SJSA1 (cell line): ENCODE measurements around the gene POLR3E. TPM values are rescaled to one million over a fixed set of nuclear protein-coding genes. Genes with fewer than 3 reads are reported as not detected.

Experiments used
- DNase-seq, 2 experiments: peaks; one replicate each; pipeline ENCODE4 v3.0.0-alpha.2; 2015 to 2020; ENCODE audit warnings: low spot score in 2 of 2, low read depth in 1 of 2
- H3K27ac ChIP-seq: fragments of 250-450 bp; sonication (Bioruptor Pico); 2 replicates; pipeline ENCODE4 v1.5.1; 2020; ENCODE audit warnings: mild to moderate bottlenecking, moderate library complexity
- H3K27me3 ChIP-seq: fragments of 250-450 bp; sonication (Bioruptor Pico); replicated peaks from 2 replicates; pipeline ENCODE4 v1.5.1; 2020; ENCODE audit warnings: mild to moderate bottlenecking, moderate library complexity
- H3K36me3 ChIP-seq: fragments of 250-450 bp; sonication (Bioruptor Pico); 2 replicates; pipeline ENCODE4 v1.5.1; 2020; ENCODE audit warnings: mild to moderate bottlenecking
- H3K4me1 ChIP-seq: fragments of 250-450 bp; sonication (Bioruptor Pico); replicated peaks from 2 replicates; pipeline ENCODE4 v1.6.1; 2021; ENCODE audit warnings: mild to moderate bottlenecking
- H3K4me3 ChIP-seq: fragments of 250-450 bp; sonication (Bioruptor Pico); 2 replicates; pipeline ENCODE4 v1.5.1; 2020; ENCODE audit warnings: mild to moderate bottlenecking
- H3K9me3 ChIP-seq: fragments of 250-450 bp; sonication (Bioruptor Pico); replicated peaks from 2 replicates; pipeline ENCODE4 v1.5.1; 2020; ENCODE audit warnings: mild to moderate bottlenecking
- total RNA-seq: library from RNA; depleted of rRNA; stranded (reverse); fragments of >200 nt; shearing (Covaris generic); gene quantifications from 2 replicates; pipeline ENCODE4 v1.2.3, GENCODE V29; 2014; rRNA removed

Gene POLR3E, protein sequence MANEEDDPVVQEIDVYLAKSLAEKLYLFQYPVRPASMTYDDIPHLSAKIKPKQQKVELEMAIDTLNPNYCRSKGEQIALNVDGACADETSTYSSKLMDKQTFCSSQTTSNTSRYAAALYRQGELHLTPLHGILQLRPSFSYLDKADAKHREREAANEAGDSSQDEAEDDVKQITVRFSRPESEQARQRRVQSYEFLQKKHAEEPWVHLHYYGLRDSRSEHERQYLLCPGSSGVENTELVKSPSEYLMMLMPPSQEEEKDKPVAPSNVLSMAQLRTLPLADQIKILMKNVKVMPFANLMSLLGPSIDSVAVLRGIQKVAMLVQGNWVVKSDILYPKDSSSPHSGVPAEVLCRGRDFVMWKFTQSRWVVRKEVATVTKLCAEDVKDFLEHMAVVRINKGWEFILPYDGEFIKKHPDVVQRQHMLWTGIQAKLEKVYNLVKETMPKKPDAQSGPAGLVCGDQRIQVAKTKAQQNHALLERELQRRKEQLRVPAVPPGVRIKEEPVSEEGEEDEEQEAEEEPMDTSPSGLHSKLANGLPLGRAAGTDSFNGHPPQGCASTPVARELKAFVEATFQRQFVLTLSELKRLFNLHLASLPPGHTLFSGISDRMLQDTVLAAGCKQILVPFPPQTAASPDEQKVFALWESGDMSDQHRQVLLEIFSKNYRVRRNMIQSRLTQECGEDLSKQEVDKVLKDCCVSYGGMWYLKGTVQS
- 29.2 and 29.3 TPM in 2 replicates for total RNA-seq

DNA sequence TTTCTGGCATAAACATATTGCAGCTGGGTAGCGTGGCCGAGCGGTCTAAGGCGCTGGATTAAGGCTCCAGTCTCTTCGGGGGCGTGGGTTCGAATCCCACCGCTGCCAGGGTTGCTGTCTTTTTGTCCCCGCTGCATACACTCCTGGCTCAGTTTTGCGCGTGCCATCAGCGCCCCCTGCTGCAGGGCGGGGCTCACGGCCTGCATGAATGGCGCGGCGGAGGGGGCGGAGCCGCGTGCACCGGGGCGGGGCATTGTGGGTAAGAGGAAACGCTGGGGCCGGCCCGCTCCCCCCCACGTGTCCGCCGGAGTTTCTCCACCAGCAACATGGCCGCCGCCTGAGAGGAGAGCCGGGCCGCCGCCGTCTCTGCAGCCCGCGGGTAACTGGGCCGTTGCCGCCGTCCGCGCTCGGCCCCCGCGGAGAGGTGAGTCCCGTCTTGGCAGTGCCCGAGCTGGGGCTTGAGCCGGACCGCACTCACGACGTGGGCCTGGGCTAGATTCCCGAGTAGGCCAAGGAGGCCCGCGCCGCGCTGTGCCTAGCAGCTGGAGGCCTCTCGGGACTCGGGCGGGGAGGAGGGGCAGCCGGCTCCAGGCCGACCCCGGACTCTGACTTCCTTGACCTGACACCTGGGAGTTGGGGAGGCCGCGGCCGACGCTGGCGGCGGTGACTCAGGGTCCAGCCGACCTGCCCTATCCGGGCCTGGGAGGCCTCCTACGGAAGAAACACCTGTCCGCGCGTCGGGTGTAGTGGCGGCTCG is at the start of gene POLR3E:
Gene POLR3E, plus strand, starts transcription at position 296 of the 757 bp plus-strand sequence. CDS start 5,560 bp downstream, outside the sequence.
- peak; percentile 98 to 99 for DNase-seq
- H3K4me1 ChIP-seq = no peaks in the 10 kb centered on the region
- H3K27me3 ChIP-seq = no peaks in the 10 kb centered on the region
- no peaks in the 10 kb centered on the region for H3K9me3 ChIP-seq
- peaks cover 8% of the 10 kb centered on the region for H3K36me3 ChIP-seq
- peak within 1 kb of the TSS; percentile 63 for H3K27ac ChIP-seq
- peak within 1 kb of the TSS; percentile 82 for H3K4me3 ChIP-seq

DNA sequence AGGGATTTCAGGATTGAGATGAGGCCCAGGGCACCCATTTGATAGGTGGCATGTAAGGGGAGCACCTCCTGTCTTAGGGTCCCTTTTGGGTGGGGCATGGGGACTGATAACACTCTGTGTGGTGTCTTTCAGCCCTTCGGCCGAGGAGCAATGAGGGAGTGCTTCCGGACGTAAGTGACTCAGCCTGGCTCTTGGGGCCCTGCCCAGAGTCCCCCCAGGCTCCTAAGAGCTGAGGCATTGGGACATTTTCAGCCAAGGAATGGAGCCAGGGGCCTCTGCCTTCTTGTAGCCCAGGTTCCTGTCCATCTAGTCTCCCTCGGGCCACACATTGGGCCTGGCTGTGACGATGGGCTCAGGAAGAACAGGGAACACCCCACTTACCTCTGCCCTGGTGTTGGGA is 46.7 kb upstream of the POLR3E start:
- Histone ChIP-seq H3K9me3 (no peaks in the 10 kb centered on the region), H3K4me3 (no peak overlapping the region), H3K36me3 (peaks cover 18% of the 10 kb centered on the region), H3K27me3 (no peaks in the 10 kb centered on the region), H3K4me1 (no peaks in the 10 kb centered on the region), H3K27ac (no peak overlapping the region)
- DNase-seq = no peak

GRCh38 chr16:22252317-22252716 is 44.9 kb upstream of the POLR3E start:
- Histone ChIP-seq H3K36me3 (peaks cover 26% of the 10 kb centered on the region), H3K4me3 (no peak overlapping the region), H3K27ac (no peak overlapping the region), H3K4me1 (no peaks in the 10 kb centered on the region), H3K9me3 (no peaks in the 10 kb centered on the region), H3K27me3 (no peaks in the 10 kb centered on the region)
- no peak for DNase-seq

DNA sequence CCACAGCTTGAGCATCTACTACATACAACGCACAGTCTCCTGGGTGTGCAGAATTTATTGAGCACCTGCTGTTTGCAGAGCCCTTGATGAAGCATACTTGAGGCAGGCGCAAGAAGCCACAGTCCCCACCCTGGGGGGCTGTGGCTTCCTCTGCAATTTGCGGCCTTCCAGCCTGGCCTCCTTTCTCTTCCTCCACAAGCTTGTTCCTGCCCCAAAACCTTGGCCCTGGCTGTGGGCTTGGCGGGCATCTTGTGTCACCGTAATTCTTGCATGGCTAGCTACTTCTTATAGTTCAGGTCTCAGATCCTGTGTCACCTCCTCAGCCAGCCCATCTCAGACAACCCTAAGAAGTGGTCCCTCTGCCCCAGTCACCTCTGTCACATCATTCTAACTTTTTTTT is 43.9 kb upstream of the POLR3E start:
- Histone ChIP-seq H3K9me3 (no peaks in the 10 kb centered on the region), H3K27me3 (no peaks in the 10 kb centered on the region), H3K27ac (no peak overlapping the region), H3K4me3 (no peak overlapping the region), H3K36me3 (peaks cover 30% of the 10 kb centered on the region), H3K4me1 (no peaks in the 10 kb centered on the region)
- DNase-seq = no peak

DNA sequence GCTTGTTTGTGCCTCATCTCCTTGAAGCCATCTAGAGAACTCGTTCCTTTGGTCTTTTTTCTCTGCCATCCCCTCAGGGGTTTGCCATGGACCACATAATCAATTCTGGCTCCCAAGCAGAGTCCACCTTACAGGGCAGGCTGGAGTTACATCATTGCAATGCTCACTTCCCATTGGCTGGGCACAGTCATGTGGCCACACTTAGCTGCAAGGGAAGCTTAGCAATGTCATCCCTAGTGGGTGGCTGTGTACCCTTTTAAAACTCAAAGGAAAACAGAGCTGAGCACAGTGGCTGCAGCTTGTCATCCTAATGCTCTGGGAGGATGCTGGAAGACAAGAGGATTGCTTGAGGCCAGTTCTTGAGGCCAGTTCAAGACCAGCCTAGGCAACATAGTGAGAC is 41.9 kb upstream of the POLR3E start:
- DNase-seq = no peak
- H3K27ac ChIP-seq = no peak overlapping the region
- no peaks in the 10 kb centered on the region for H3K4me1 ChIP-seq
- H3K9me3 ChIP-seq = no peaks in the 10 kb centered on the region
- no peak overlapping the region for H3K4me3 ChIP-seq
- no peaks in the 10 kb centered on the region for H3K27me3 ChIP-seq
- H3K36me3 ChIP-seq = peaks cover 30% of the 10 kb centered on the region

DNA sequence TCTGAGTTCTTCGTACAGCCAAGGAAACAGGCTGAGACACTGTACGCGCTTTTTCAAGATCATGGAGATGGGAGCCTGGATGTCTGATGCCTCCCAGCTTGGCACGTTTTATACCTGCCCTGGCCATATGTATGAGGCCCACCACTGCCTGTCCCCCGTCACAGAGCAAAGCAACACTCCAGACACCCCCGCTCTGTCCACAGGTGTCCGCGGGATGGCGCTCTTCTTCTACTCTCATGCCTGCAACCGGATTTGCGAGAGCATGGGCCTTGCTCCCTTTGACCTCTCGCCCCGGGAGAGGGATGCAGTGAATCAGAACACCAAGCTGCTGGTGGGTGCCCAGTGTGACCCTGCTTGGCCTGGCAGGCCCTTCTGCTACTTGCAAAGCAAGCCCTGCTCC is 39.8 kb upstream of the POLR3E start:
- H3K4me3 ChIP-seq = no peak overlapping the region
- H3K9me3 ChIP-seq = no peaks in the 10 kb centered on the region
- peaks cover 4% of the 10 kb centered on the region; the same call in 1 of the 2 replicates for H3K4me1 ChIP-seq
- no peaks in the 10 kb centered on the region for H3K27me3 ChIP-seq
- H3K36me3 ChIP-seq = peaks cover 26% of the 10 kb centered on the region
- no peak for DNase-seq
- no peak overlapping the region for H3K27ac ChIP-seq

- no peak overlapping the region for H3K4me3 ChIP-seq
- H3K4me1 ChIP-seq = peaks cover 4% of the 10 kb centered on the region; the same call in 1 of the 2 replicates
- H3K9me3 ChIP-seq = no peaks in the 10 kb centered on the region
- no peaks in the 10 kb centered on the region for H3K27me3 ChIP-seq
- H3K36me3 ChIP-seq = peaks cover 22% of the 10 kb centered on the region
- no peak for DNase-seq
- no peak overlapping the region for H3K27ac ChIP-seq
Observed at GRCh38 chr16:22260490-22260889, 36.7 kb upstream of the POLR3E start.

- Histone ChIP-seq H3K27me3 (no peaks in the 10 kb centered on the region), H3K36me3 (peaks cover 17% of the 10 kb centered on the region), H3K27ac (no peak overlapping the region), H3K9me3 (no peaks in the 10 kb centered on the region), H3K4me1 (peaks cover 4% of the 10 kb centered on the region; the same call in 1 of the 2 replicates), H3K4me3 (no peak overlapping the region)
- DNase-seq = peak in 1 of 2 experiments; percentile 33
Observed at GRCh38 chr16:22262460-22262859, 34.7 kb upstream of the POLR3E start.

DNA sequence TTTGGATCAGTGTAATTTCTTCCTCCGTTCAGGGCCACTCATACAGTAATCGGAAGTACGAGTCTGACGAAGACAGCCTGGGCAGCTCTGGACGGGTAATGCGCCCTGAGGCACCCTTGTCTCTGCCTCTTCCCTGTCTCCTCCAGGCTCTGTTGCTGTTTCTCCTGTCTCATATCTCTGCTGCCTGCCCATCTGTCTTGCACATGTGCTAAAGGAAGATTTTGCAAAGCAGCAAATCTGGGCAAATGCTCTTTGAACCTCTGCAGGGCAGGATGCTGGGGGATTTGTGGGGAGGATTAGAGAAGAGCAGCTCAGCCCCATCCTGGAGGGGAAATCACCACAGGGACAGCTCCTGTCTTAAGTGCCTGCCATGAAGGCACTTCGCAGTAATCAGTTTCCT is 32.4 kb upstream of the POLR3E start:
- no peaks in the 10 kb centered on the region for H3K9me3 ChIP-seq
- H3K4me3 ChIP-seq = no peak overlapping the region

DNA sequence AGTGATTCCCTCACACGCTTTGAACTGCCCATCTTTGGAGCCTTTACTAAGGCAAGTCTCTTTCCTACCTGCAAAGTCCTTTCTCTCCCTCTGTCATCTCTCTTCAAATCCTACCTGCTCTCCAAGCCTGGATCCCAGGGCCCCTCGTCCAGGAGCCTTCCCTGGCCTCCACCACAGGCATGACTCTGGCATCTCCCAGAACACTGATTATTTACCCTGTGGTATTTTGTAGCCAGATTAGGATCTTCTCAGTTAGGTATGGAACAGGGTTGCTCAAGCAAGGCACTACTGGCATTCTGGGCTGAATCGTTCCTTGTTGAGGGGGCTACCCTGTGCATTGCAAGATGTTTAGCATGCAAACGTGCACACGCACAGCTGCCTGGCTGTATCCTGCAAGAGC is 31.9 kb upstream of the POLR3E start:
- no peaks in the 10 kb centered on the region for H3K27me3 ChIP-seq
- no peaks in the 10 kb centered on the region for H3K9me3 ChIP-seq
- H3K4me1 ChIP-seq = peaks cover 4% of the 10 kb centered on the region; the same call in 1 of the 2 replicates
- H3K27ac ChIP-seq = no peak overlapping the region
- H3K4me3 ChIP-seq = no peak overlapping the region
- DNase-seq = no peak
- peaks cover 9% of the 10 kb centered on the region; the same call in 1 of the 2 replicates for H3K36me3 ChIP-seq

More for the DNA sequence above, 32.4 kb upstream of the POLR3E start:
- no peak overlapping the region for H3K27ac ChIP-seq
- no peak for DNase-seq
- peaks cover 4% of the 10 kb centered on the region; the same call in 1 of the 2 replicates for H3K4me1 ChIP-seq
- peaks cover 11% of the 10 kb centered on the region for H3K36me3 ChIP-seq
- H3K27me3 ChIP-seq = no peaks in the 10 kb centered on the region

- no peak for DNase-seq
- H3K36me3 ChIP-seq = peaks cover 9% of the 10 kb centered on the region; the same call in 1 of the 2 replicates
- H3K27ac ChIP-seq = no peak overlapping the region
- no peak overlapping the region for H3K4me3 ChIP-seq
- H3K4me1 ChIP-seq = peaks cover 4% of the 10 kb centered on the region; the same call in 1 of the 2 replicates
- no peaks in the 10 kb centered on the region for H3K9me3 ChIP-seq
- H3K27me3 ChIP-seq = no peaks in the 10 kb centered on the region
Observed at GRCh38 chr16:22266546-22266945, 30.7 kb upstream of the POLR3E start.

GRCh38 chr16:22267764-22268163 is 29.4 kb upstream of the POLR3E start:
- no peak overlapping the region for H3K4me3 ChIP-seq
- no peaks in the 10 kb centered on the region for H3K4me1 ChIP-seq
- H3K36me3 ChIP-seq = peaks cover 7% of the 10 kb centered on the region; the same call in 1 of the 2 replicates
- H3K27me3 ChIP-seq = no peaks in the 10 kb centered on the region
- H3K27ac ChIP-seq = no peak overlapping the region
- no peak for DNase-seq
- H3K9me3 ChIP-seq = no peaks in the 10 kb centered on the region

- Histone ChIP-seq H3K4me1 (no peaks in the 10 kb centered on the region), H3K27ac (no peak overlapping the region), H3K9me3 (no peaks in the 10 kb centered on the region), H3K36me3 (peaks cover 22% of the 10 kb centered on the region), H3K4me3 (no peak overlapping the region), H3K27me3 (no peaks in the 10 kb centered on the region)
- DNase-seq = no peak
Observed at GRCh38 chr16:22270525-22270924, 26.7 kb upstream of the POLR3E start.
